ENCODE measurements around the gene EVC2. TPM values are rescaled to one million over a fixed set of nuclear protein-coding genes. Genes with fewer than 3 reads are reported as not detected.

Gene EVC2
- total and polyA plus RNA-seq, 2 donors = 1.7 to 2.2 TPM

DNA sequence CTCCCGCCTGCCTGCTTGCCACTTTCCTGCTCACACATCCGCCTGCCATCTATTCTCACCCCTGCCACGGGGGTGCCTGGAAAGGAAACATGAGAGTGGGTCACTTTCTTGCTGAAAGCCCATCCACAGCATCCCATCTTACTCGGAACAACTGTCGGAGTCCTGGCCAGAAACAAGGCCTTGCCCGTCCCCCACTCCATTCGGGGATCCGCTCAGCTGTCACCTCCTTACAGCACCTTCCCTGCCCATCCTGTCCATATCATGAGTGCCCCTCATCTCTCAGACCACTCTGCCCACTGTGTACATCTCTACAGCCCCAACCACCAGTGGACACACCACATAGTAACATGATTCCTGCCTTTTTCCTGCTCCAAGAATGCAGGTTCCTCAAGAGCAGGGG lies 6.4 kb downstream of the EVC2 start:
- Histone ChIP-seq H3K4me3 (ENCODE audit: low read length in 2 of 2) (no peak overlapping the region), H3K9me3 (ENCODE audit: control insufficient read depth in 2 of 2, insufficient read depth in 1 of 2, low read length in 1 of 2) (no peaks in the 10 kb centered on the region), H3K27me3 (ENCODE audit: control insufficient read depth in 2 of 2, insufficient read depth in 1 of 2, low read length in 1 of 2) (peaks cover 2 to 6% of the 10 kb centered on the region in 2 donors), H3K4me1 (ENCODE audit: control insufficient read depth in 2 of 2, insufficient read depth in 2 of 2, low read length in 2 of 2) (no peaks in the 10 kb centered on the region), H3K27ac (ENCODE audit: low read depth in 1 of 2, low read length in 1 of 2) (no peak overlapping the region), H3K36me3 (ENCODE audit: control insufficient read depth in 2 of 2, insufficient read depth in 2 of 2, low read length in 1 of 2) (no peaks in the 10 kb centered on the region)
- DNase-seq (ENCODE audit: low read depth in 6 of 9, low spot score in 9 of 9) = no peak
- WGBS = 96% methylated on average over 8 of the region's 8 CpGs

DNA sequence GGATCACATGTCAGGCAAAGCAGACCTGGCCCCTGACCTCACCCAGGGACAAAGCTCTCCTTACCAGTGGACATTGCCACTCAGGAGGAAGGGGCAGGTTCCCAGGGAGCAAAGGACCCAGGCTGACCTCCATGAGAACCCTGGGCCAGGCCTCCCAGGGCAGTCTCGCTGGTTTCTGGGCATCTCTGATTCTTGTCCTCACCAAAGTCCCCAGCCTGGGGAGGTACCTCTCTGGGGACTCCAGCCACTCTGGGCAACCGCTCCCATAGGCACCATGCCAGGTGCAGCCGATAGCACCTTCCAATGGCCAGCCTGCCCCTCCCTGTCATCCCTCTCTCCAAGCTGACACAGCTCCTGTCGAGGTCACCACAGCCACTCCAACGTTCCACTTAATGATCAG lies 7.9 kb downstream of the EVC2 start:
- no peaks in the 10 kb centered on the region for H3K27me3 ChIP-seq (ENCODE audit: control insufficient read depth in 2 of 2, insufficient read depth in 1 of 2, low read length in 1 of 2)
- no peak overlapping the region for H3K4me3 ChIP-seq (ENCODE audit: low read length in 2 of 2)
- 92% methylated on average over 5 of the region's 5 CpGs for WGBS
- no peaks in the 10 kb centered on the region for H3K36me3 ChIP-seq (ENCODE audit: control insufficient read depth in 2 of 2, insufficient read depth in 2 of 2, low read length in 1 of 2)
- H3K27ac ChIP-seq (ENCODE audit: low read depth in 1 of 2, low read length in 1 of 2) = no peak overlapping the region
- no peaks in the 10 kb centered on the region for H3K9me3 ChIP-seq (ENCODE audit: control insufficient read depth in 2 of 2, insufficient read depth in 1 of 2, low read length in 1 of 2)
- H3K4me1 ChIP-seq (ENCODE audit: control insufficient read depth in 2 of 2, insufficient read depth in 2 of 2, low read length in 2 of 2) = no peaks in the 10 kb centered on the region
- DNase-seq (ENCODE audit: low read depth in 6 of 9, low spot score in 9 of 9) = no peak

DNA sequence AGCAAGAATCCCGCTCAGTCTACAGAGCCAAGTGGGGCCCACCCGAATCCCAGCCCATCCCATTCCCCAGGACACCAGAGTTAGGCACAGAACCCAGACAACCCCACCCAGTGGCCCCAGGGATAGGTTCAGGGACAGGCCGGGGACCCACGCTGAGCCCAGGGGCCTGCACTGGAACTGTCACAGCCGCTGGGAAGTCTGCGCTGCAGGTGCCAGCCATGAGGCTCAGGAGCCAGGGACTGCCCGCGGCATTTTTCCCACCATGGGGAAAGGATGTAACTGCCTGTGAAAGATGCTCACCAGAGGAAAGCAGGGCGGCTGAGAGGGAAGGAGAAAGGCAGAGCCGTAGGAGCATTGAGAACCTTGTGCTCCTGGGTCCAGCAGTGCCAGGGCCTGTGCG lies 12.0 kb downstream of the EVC2 start:
- Histone ChIP-seq H3K4me3 (ENCODE audit: low read length in 2 of 2) (no peak overlapping the region), H3K27ac (ENCODE audit: low read depth in 1 of 2, low read length in 1 of 2) (no peak overlapping the region), H3K27me3 (ENCODE audit: control insufficient read depth in 2 of 2, insufficient read depth in 1 of 2, low read length in 1 of 2) (no peaks in the 10 kb centered on the region), H3K36me3 (ENCODE audit: control insufficient read depth in 2 of 2, insufficient read depth in 2 of 2, low read length in 1 of 2) (no peaks in the 10 kb centered on the region), H3K9me3 (ENCODE audit: control insufficient read depth in 2 of 2, insufficient read depth in 1 of 2, low read length in 1 of 2) (no peaks in the 10 kb centered on the region), H3K4me1 (ENCODE audit: control insufficient read depth in 2 of 2, insufficient read depth in 2 of 2, low read length in 2 of 2) (no peaks in the 10 kb centered on the region)
- 98% methylated on average over 11 of the region's 11 CpGs for WGBS
- DNase-seq (ENCODE audit: low read depth in 6 of 9, low spot score in 9 of 9) = no peak

DNA sequence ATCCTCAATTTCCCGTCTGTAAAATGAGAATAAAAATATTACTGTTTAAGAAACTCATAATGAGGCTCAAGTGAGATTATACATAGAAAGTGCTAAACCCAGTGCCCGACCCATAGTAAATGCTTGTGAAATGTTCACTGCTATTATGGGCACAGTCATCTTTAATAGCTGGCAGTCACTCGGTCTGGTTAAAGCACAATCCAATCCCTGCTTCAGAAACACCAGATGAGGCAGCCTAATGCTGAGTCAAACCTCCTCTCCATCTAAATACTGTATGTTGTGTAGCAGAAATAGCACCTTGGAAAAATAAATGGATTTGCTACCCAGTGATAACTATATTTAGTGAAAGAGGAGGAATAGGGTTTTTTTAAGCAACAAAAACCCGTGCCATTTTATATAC lies 14.5 kb downstream of the EVC2 start:
- H3K27ac ChIP-seq (ENCODE audit: low read depth in 1 of 2, low read length in 1 of 2) = no peak overlapping the region
- no peaks in the 10 kb centered on the region for H3K36me3 ChIP-seq (ENCODE audit: control insufficient read depth in 2 of 2, insufficient read depth in 2 of 2, low read length in 1 of 2)
- DNase-seq (ENCODE audit: low read depth in 6 of 9, low spot score in 9 of 9) = no peak
- H3K27me3 ChIP-seq (ENCODE audit: control insufficient read depth in 2 of 2, insufficient read depth in 1 of 2, low read length in 1 of 2) = no peaks in the 10 kb centered on the region
- H3K9me3 ChIP-seq (ENCODE audit: control insufficient read depth in 2 of 2, insufficient read depth in 1 of 2, low read length in 1 of 2) = no peaks in the 10 kb centered on the region
- no peaks in the 10 kb centered on the region for H3K4me1 ChIP-seq (ENCODE audit: control insufficient read depth in 2 of 2, insufficient read depth in 2 of 2, low read length in 2 of 2)
- no peak overlapping the region for H3K4me3 ChIP-seq (ENCODE audit: low read length in 2 of 2)
- WGBS = 93% methylated on average over 4 of the region's 4 CpGs

DNA sequence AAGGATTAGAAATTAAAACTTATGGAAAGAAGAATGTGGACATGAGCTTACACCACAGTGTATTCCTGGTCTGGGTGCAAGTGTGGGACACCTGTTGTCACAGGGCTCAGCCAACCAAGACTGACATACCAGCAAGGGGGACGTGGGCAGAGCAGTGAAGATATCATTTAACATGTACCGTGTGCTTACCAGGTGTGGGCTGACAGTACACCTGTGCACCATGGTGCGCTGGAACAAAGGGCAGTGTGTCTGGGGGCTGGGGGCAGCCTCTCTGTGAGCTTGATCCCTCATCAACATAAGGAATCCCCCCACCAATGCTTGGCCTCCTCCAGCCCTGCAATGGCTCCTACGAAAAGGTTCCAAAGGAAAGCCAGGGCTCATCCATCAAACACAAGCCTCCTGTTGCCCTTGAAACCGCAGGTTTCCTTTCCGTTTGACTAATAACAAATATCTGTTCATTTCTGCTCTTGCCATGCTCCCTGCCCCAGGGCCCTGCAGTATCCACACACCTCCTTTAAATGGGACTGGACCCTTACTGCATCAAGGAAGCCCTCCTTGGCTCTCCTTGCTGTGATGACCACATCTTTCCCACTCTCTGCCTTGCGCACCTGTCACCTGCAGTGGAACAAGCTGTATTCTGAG lies 16.7 kb downstream of the EVC2 start:
- Histone ChIP-seq H3K4me3 (ENCODE audit: low read length in 2 of 2) (no peak overlapping the region), H3K9me3 (ENCODE audit: control insufficient read depth in 2 of 2, insufficient read depth in 1 of 2, low read length in 1 of 2) (no peaks in the 10 kb centered on the region), H3K27me3 (ENCODE audit: control insufficient read depth in 2 of 2, insufficient read depth in 1 of 2, low read length in 1 of 2) (no peaks in the 10 kb centered on the region), H3K27ac (ENCODE audit: low read depth in 1 of 2, low read length in 1 of 2) (no peak overlapping the region), H3K4me1 (ENCODE audit: control insufficient read depth in 2 of 2, insufficient read depth in 2 of 2, low read length in 2 of 2) (no peaks in the 10 kb centered on the region), H3K36me3 (ENCODE audit: control insufficient read depth in 2 of 2, insufficient read depth in 2 of 2, low read length in 1 of 2) (no peaks in the 10 kb centered on the region)
- DNase-seq (ENCODE audit: low read depth in 6 of 9, low spot score in 9 of 9) = no peak
- 88% methylated on average over 7 of the region's 7 CpGs for WGBS

DNA sequence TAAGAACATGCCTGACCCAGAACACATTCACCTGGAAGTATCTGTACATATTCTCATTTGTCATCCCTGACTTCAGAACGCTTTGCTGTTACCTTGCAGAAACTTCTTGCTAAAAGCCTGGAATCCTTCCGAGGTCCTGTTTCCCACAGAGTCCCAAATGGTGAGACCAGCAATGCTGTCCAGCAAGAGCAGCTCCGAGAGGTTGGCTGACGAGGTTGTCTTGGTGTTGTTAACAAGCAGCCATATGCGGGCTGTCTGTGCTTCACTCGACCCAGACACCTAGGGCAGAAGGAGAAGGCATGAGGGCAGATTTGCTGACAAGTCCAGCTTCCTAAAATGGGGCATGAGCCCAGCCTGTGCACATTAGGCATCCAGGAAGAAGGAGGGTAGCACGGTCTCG lies 19.3 kb downstream of the EVC2 start:
- no peak overlapping the region for H3K4me3 ChIP-seq (ENCODE audit: low read length in 2 of 2)
- no peaks in the 10 kb centered on the region for H3K36me3 ChIP-seq (ENCODE audit: control insufficient read depth in 2 of 2, insufficient read depth in 2 of 2, low read length in 1 of 2)
- H3K9me3 ChIP-seq (ENCODE audit: control insufficient read depth in 2 of 2, insufficient read depth in 1 of 2, low read length in 1 of 2) = no peaks in the 10 kb centered on the region
- WGBS = 90% methylated on average over 8 of the region's 8 CpGs
- H3K4me1 ChIP-seq (ENCODE audit: control insufficient read depth in 2 of 2, insufficient read depth in 2 of 2, low read length in 2 of 2) = no peaks in the 10 kb centered on the region
- DNase-seq (ENCODE audit: low read depth in 6 of 9, low spot score in 9 of 9) = no peak
- no peak overlapping the region for H3K27ac ChIP-seq (ENCODE audit: low read depth in 1 of 2, low read length in 1 of 2)
- H3K27me3 ChIP-seq (ENCODE audit: control insufficient read depth in 2 of 2, insufficient read depth in 1 of 2, low read length in 1 of 2) = no peaks in the 10 kb centered on the region

DNA sequence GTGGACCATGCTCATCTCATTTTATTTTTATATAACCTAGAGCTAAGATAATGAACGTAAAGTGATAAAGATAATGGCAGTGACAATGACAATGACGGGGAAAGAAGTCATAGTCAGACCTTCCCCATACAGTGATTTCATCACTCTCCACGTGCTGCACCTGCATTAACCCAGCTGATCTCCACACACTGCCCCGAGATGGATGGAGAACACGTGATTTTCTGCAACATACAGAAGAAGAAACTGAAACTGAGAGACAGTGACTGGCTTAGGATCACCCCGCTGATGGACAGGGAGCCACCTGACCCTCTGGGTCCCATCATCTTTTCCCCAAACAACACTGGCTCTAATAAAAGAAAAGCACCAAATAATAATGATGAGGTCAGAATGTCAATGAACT lies 22.0 kb downstream of the EVC2 start:
- Histone ChIP-seq H3K36me3 (ENCODE audit: control insufficient read depth in 2 of 2, insufficient read depth in 2 of 2, low read length in 1 of 2) (no peaks in the 10 kb centered on the region), H3K4me1 (ENCODE audit: control insufficient read depth in 2 of 2, insufficient read depth in 2 of 2, low read length in 2 of 2) (no peaks in the 10 kb centered on the region), H3K27me3 (ENCODE audit: control insufficient read depth in 2 of 2, insufficient read depth in 1 of 2, low read length in 1 of 2) (no peaks in the 10 kb centered on the region), H3K27ac (ENCODE audit: low read depth in 1 of 2, low read length in 1 of 2) (no peak overlapping the region), H3K9me3 (ENCODE audit: control insufficient read depth in 2 of 2, insufficient read depth in 1 of 2, low read length in 1 of 2) (no peaks in the 10 kb centered on the region), H3K4me3 (ENCODE audit: low read length in 2 of 2) (no peak overlapping the region)
- WGBS = 89% methylated on average over 6 of the region's 6 CpGs
- DNase-seq (ENCODE audit: low read depth in 6 of 9, low spot score in 9 of 9) = no peak

DNA sequence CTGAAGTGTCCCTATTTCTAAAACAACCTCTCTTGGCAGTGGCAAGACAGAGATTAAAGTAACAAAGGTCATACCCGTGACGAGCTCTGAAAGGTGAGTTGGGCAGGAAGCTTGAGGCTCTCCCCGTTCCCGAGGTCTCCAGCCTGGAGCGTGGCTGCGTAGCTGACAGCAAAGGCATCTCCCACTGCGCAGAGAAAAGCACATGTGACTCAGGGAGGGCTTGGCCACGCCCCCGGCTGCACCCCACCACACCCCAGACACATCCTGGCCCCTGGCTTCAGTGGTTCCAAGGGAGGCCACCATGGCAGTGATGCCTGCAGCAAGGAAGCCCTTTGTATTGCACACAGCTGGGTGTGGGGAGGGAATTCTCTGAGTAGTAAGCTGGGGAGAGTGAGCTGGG lies 23.1 kb downstream of the EVC2 start:
- Histone ChIP-seq H3K27ac (ENCODE audit: low read depth in 1 of 2, low read length in 1 of 2) (no peak overlapping the region), H3K4me3 (ENCODE audit: low read length in 2 of 2) (no peak overlapping the region), H3K36me3 (ENCODE audit: control insufficient read depth in 2 of 2, insufficient read depth in 2 of 2, low read length in 1 of 2) (no peaks in the 10 kb centered on the region), H3K27me3 (ENCODE audit: control insufficient read depth in 2 of 2, insufficient read depth in 1 of 2, low read length in 1 of 2) (no peaks in the 10 kb centered on the region), H3K9me3 (ENCODE audit: control insufficient read depth in 2 of 2, insufficient read depth in 1 of 2, low read length in 1 of 2) (no peaks in the 10 kb centered on the region), H3K4me1 (ENCODE audit: control insufficient read depth in 2 of 2, insufficient read depth in 2 of 2, low read length in 2 of 2) (no peaks in the 10 kb centered on the region)
- no peak for DNase-seq (ENCODE audit: low read depth in 6 of 9, low spot score in 9 of 9)
- WGBS = 97% methylated on average over 9 of the region's 9 CpGs

DNA sequence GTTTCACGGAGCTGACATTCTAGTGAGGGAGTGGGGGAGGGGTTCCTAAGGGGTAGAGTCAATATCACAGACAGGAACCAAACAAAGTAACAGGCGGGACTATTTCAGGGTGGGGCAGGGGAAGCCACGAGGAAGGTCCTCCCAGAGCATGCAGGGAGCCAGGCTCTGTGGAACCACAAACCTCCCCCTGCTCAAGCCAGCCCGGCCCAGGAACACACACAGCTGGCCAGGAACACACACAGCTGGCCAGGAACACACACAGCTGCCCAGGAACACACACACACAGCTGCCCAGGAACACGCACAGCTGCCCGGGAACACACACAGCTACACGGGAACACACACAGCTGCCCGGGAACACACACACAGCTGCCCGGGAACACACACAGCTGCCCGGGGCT lies 24.8 kb downstream of the EVC2 start:
- WGBS = 77% methylated on average over 10 of the region's 10 CpGs
- no peaks in the 10 kb centered on the region for H3K9me3 ChIP-seq (ENCODE audit: control insufficient read depth in 2 of 2, insufficient read depth in 1 of 2, low read length in 1 of 2)
- no peaks in the 10 kb centered on the region for H3K27me3 ChIP-seq (ENCODE audit: control insufficient read depth in 2 of 2, insufficient read depth in 1 of 2, low read length in 1 of 2)
- H3K27ac ChIP-seq (ENCODE audit: low read depth in 1 of 2, low read length in 1 of 2) = no peak overlapping the region
- DNase-seq (ENCODE audit: low read depth in 6 of 9, low spot score in 9 of 9) = no peak
- no peaks in the 10 kb centered on the region for H3K4me1 ChIP-seq (ENCODE audit: control insufficient read depth in 2 of 2, insufficient read depth in 2 of 2, low read length in 2 of 2)
- no peaks in the 10 kb centered on the region for H3K36me3 ChIP-seq (ENCODE audit: control insufficient read depth in 2 of 2, insufficient read depth in 2 of 2, low read length in 1 of 2)
- no peak overlapping the region for H3K4me3 ChIP-seq (ENCODE audit: low read length in 2 of 2)

DNA sequence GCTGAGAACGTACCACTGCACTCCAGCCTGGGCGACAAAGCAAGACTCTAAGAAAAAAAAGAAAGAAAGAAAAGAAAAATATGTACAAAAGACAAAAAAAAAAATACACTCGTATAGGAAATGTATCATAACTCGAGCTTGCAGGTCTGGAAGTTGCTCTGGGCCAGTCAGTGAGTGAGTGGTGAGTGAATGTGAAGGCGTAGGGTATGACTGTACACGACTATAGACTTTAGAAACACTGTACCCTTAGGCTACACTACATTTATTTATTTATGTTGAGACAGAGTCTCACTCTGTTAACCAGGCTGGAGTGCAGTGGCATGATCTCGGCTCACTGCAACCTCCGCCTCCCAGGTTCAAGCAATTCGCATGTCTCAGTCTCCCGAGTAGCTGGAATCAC lies 29.4 kb downstream of the EVC2 start:
- Histone ChIP-seq H3K9me3 (ENCODE audit: control insufficient read depth in 2 of 2, insufficient read depth in 1 of 2, low read length in 1 of 2) (no peaks in the 10 kb centered on the region), H3K27me3 (ENCODE audit: control insufficient read depth in 2 of 2, insufficient read depth in 1 of 2, low read length in 1 of 2) (no peaks in the 10 kb centered on the region), H3K4me3 (ENCODE audit: low read length in 2 of 2) (no peak overlapping the region), H3K27ac (ENCODE audit: low read depth in 1 of 2, low read length in 1 of 2) (no peak overlapping the region), H3K4me1 (ENCODE audit: control insufficient read depth in 2 of 2, insufficient read depth in 2 of 2, low read length in 2 of 2) (no peaks in the 10 kb centered on the region), H3K36me3 (ENCODE audit: control insufficient read depth in 2 of 2, insufficient read depth in 2 of 2, low read length in 1 of 2) (no peaks in the 10 kb centered on the region)
- WGBS = 96% methylated on average over 10 of the region's 10 CpGs
- DNase-seq (ENCODE audit: low read depth in 6 of 9, low spot score in 9 of 9) = no peak
